Right lung (tissue), 5 donors: ENCODE data around the gene IFT43. TPM values are rescaled to one million over a fixed set of nuclear protein-coding genes. Genes with fewer than 3 reads are reported as not detected.

Experiments used
- polyA plus RNA-seq, 5 donors: library from polyadenylated mRNA; unstranded; fragments of 120-200 nt; gene quantifications; one replicate each; pipeline versions ENCODE4 v1.2.1 to v1.2.3, GENCODE V29; 2013; ENCODE audit warnings: inconsistent platforms in 1 of 5, low replicate concordance in 1 of 5; ENCODE audit not compliant: insufficient read length in 5 of 5, insufficient read depth in 1 of 5

IFT43 gene
- polyA plus RNA-seq, 5 donors = 38.0 to 51.5 (median 42.8) TPM

Other genes with a start within 250 kb of the IFT43 start
- gene TGFB3, start 3.8 kb upstream of the IFT43 start, polyA plus RNA-seq = 100 to 1,000 TPM; 154 to 217 (median 174) TPM
- 10 to 100 TPM; 24.4 to 47.9 (median 42.7) TPM for gene GPATCH2L, start 166.2 kb downstream of the IFT43 start, polyA plus RNA-seq